CD4-positive, alpha-beta T cell treated with Interleukin-6 at 100 ng/mL for 8 hours (primary cell): Measurements from ENCODE around the gene SLITRK1.

Experiments
- DNase-seq: peaks from one replicate; pipeline ENCODE4 v3.0.0-alpha.2; 2020; ENCODE audit warnings: mixed read lengths, low spot score

Gene SLITRK1

DNA sequence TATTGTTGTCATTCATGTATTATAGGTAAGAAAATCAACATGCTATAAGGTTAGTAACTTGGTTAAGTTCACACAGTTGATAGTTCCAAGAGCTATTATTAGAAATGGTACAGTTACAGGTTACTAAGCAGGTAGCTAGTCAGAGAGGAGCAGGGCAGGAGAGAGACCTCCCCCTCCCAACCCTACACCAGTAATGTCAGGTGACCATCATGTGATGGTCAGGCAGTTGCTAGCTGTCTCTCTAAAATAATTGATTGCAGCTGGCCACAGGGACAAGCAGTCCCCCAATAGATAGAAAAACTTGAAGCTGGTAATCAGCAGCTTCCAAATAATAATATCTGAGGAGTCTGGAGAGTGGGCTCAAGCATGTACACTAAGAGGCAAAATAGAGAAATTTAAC is 14.6 kb downstream of the SLITRK1 start:
- no peak for DNase-seq

DNA sequence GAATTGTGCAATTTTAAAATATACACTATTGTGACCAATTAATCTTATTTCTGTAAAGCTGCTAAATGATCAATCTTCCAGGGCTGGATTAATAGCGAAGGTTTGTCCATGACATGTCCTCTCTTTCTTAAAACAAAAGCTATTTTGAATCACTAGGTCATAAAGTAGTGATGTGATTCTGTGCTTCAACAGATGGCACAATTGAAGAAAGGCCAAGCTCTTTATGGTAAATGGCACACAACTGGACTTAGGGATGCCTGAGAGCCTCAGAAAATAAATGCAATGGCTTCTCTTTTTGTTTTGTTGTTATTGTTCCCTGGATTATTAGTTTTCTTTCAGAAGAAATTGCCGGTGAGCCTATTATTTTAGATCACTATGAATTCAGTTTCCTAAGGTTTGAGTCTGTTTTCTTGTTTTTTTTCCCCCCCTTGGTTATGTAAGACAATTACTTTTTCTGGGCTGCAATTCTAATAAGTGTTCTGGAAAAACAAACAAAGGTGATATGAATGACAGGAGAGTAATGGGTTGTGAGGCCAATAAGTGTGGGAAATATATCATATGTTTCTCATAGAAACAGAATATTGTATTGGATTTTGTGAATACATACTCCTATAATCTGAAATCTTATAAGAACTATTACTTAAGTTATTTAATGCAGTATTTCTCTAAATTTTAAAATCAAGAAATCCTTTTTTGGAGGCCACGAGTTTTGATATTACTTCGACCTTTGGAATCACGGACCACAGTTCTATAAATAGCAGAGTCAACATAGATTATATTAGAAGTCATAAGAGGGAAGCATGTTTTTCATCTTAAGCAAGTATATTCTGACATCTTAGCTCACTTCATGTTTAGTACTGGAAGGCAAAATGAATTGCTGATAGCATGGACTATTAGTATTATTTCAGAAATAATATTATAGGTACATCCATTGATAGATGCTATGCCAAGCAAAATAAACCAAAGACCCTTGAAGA is 16.8 kb downstream of the SLITRK1 start:
- no peak for DNase-seq

DNA sequence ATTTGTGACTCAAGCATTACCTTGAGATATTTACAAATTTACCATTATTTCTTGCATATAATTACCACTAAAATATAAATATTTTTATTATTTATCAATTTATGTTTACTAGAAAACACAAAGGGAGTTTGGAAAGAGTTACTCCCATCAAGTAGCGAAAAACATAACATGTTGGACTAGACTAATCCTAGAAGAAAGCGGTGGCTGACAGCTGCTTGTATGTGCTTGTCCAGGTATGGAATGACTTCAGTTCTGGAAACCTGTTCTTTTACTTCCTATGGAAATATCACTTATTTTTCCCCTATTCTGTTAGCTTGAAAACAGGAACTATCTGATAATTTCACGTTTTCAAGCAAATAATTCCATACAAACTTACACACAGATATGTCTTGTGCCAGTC is 28.5 kb downstream of the SLITRK1 start:
- DNase-seq, result no peak

DNA sequence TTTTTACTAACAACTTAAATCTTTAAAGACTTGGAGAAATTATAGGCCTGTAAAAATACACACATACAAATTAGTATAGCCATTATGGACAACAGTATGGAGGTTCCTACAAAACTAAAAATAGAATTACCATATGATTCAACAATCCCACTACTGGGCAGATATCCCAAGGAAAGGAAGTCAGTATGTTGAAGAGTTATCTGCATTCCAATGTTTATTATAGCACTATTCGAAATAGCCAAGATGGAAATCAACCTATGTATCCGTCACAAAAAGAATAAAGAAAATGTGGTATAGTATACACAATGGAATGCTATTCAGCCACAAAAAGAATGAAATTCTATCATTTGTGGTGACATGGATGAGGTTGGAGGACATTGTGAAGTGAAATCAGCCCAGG is 37.2 kb downstream of the SLITRK1 start:
- DNase-seq, result no peak

DNA sequence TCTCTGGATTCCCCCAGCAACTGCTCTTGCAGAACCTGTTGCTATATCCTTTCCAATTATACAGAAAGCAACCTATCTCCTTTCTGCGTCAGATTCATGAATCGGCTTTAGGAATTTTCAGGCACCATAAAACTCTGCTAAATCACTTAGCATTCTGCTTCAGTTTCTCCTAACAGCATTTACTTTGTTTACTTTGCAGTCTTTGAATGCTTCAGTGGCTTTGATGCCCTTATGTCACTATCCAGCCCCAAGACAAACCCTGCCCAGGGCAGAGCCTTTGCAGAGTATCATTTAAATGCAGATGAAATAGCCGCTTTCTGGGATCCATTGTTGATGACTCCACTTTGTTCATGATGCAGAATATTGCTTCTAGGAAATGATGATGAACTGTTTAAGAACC is 43.1 kb downstream of the SLITRK1 start:
- DNase-seq, result no peak

DNA sequence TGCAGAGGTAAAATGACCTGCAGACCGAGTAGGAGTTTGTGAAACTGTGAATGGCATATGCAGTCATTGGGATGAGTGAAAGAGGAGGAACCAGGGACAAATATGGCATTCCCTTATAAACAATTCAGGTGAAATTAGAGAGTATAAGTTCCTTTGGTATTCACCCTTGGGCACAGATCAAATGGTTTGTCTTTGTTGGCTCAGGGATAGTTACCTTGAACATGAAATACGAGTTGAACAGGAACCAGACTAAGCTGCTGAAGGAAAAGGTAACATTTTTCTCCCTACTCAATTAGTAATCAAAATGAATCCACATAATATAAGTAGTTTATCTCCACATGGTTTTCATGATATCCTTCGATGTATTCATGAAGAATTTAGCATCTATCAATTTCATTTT is 50.5 kb downstream of the SLITRK1 start:
- no peak for DNase-seq

DNA sequence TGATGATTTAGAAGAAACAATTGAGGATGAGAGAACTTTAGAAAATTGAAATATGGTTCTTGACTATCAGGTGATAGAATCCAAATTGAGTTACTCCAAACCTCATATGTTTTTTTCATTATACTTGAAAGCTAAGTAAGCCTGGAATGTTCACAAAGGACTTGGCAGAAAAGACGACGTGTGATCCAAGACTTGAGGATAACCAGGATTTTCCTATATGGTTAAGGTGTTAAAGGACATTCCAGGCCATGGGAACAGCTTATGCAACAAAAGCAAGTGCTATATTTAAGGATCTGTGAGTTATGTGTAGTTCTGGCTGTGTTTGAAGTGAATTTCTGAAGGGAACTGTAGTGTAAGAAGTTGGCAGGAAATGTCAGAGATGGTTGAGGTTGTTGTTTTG is 52.5 kb downstream of the SLITRK1 start:
- DNase-seq, result no peak

DNA sequence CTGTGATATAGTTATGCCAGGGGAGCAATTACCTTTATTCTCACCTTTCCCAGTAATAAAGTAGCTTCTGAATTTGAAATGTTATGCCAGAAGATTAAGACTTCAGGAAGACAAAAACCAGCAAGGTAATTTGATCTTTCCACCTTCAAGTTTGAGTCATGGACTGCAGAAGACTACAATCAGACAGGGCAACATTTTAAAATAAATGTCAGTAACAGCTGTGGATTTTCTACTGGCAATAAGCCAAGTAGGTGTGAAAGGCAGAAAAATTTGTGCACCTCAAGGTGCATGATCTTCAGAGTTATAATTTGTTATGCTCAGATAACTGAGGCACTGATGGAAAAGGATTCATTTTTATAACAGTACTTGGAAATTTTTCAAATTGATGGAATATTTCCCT is 54.9 kb downstream of the SLITRK1 start:
- DNase-seq, result no peak
